Measurements from ENCODE around the gene LSR.

The LSR gene

DNA sequence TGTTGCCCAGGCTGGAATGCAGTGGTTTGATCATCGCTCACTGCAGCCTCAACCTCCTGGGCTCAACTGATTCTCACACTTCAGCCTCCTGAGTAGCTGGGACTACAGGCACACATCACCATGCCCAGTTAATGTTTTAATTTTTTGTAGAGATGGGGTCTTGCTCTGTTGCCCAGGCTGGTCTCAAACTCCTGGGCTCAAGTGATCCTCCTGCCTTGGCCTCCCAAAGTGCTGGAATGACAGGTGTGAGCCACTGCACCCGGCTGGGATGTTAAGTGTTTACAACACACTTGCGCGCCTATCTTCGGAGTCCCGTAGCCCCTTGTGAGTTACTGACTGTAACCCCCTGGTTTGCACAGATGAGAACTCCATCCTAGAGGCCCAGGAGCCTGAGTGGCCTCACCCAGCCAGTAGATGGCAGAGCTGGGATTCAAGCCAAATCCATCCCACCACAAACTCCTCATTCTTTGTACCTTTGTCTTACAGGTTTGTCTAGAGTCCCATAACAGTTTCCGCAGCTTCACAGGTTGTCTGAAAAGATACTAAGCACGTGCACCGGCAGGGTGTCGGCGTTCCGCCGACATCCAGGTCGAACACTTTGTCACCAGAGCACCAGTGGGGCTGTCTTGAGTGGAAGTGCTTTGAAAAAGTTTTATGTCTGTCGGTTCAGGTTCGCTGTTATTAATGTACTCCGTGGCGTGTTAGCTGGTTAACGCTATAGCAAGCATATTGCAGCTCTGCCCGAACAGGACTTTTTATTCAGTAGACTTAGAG, 57.9 kb downstream of the LSR start:
- no peak for DNase-seq

DNA sequence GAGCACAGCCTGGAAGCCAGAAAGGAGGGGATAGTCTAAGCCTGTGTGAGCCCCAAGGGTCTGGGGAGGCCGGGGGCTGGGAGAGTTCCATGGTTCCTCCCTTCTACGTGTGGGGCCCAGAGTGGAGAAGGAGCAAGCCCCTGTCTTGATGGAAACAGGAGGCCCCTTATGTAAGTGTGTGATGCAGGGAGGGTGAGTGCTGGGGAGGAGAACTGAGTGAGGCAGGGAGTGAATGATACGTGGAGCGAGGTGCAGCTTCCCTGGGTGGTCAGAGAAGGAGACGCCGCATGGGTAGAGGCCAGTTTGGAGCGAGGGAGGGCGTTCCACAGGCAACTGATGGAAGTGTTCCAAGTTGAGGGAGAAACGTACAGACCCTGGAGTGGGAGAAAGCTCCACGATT, 59.1 kb downstream of the LSR start:
- DNase-seq, result no peak

- DNase-seq, result no peak
Measured at GRCh38 chr19:35308910-35309309, 60.1 kb downstream of the LSR start.

GRCh38 chr19:35309481-35310279, 60.9 kb downstream of the LSR start:
- no peak for DNase-seq

- DNase-seq, result no peak
Measured at GRCh38 chr19:35310331-35310730, 61.5 kb downstream of the LSR start.

GRCh38 chr19:35310811-35311465, 62.1 kb downstream of the LSR start:
- no peak for DNase-seq

DNA sequence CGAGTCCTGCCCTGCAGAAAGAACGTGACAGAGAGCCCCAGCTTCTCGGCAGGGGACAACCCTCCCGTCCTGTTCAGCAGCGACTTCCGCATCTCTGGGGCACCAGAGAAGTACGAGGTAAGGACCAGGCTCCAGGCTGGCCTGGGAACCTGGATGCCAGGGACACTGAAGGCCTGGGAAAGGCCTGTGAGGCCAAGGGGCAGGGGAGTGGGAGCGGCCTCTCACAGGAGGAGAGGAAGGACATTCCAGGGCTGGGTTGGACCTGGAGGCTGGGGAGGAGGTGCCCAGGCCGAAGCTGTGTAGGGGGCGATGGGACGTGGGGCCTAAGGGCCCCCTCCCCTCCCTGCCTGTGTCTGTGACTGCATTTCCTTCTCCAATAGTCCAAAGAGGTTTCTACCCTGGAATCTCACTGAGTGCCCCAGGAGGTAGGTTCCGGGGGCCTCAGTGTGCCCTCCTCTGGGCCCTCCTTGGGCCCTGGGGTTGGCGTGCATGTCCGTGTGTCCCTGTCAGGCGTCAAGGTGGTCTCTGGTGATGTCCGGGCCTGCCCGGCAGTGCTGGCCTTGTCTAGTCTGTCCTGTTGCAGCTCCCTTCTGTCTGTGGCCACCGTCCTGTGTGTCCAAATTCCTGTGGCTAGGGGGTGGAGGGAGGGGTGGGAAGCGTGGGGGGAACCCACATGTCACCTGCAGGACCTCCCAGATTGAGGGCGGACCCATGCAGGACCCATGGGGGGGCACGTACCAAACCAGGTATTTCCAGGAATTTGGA, 63.3 kb downstream of the LSR start:
- DNase-seq, result no peak

DNA sequence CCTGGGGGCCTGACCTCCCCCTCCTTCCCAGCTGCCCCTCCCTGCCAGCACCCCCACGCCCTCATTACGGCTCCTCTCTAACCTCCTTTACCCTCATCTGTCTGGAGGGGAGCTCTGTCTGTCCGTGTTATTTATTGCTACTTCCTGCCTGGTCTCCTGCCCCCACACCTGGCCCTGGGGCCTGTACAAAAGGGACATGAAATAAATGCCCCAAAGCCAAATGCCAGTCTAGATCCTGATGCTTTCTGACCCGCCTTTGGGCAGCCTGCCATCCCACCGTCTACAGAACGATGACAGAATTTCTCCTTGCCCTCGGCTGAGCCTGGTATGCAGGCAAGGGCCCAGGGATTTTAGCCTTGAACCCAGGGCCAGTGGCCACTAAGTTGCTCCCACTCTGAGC, 64.8 kb downstream of the LSR start:
- no peak for DNase-seq

- no peak for DNase-seq
Measured at GRCh38 chr19:35314031-35314430, 65.2 kb downstream of the LSR start.

DNA sequence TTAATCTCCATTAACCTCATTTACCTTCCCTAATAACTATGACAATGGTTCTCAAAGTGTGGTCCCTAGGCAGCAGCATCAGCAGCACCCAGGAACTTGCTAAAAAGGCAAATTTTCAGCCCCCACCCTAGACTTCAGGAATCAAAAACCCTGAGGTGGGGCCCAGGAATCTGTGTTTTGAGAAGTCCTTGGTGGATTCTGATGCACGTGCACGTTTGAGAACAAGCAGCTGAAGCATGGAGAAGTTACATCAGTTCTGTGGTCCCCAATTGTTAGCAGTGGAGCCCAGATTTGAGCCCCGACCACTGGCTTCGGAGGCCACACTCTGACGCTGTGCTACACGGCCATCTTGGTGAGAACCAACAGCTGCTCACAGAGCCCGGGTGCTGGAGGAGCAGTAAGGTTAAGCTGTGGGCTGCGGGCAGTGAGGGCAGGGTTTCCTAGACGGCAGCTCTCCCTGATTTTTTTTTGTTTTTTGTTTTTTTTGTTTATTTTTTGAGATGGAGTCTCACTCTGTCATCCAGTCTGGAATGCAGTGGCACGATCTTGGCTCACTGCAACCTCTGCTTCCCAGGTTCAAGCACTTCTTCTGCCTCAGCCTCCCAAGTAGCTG, 66.2 kb downstream of the LSR start:
- DNase-seq, result no peak

DNA sequence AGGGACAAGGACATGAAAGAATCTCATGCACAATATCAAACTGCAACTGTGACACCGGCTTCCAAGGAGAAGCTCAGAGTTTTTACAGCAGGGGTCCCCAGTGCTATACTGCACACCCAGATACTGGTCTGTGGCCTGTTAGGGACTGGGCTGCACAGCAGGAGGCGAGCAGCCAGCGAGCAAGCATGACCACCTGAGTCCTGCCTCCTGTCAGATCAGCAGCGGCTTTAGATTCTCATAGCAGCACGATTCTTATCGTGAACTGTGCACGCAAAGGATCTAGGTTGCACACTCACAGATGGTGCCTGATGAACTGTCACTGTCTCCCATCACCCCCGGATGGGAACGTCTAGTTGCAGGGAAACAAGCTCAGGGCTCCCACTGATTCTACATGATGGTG, 67.1 kb downstream of the LSR start:
- DNase-seq, result no peak

DNA sequence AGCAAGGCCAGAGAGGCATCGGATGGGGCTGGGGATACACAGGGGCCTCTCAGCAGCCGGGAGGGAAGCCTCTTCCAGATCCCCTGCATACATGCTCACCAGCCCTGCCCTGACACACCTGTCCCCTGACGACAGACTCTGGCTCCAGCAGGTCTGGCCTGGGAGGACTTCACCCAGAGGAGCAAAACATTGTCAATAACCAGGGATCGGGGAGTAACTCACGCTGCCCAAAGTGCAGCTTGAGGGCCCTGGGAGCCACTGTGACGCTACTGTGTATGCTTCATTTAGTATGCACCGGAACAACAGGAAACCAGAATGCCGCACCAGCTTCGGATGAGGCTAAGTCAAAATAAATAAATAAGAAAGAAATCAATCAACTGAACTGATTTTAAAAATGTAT, 67.8 kb downstream of the LSR start:
- no peak for DNase-seq

All from fibroblast of skin of right biceps (primary cell).